ENCODE results near the gene TTC33.
A peak's percentile ranks its signal among the peaks of the same experiment; 100 is the strongest.
"Not testable (repeated sequence)": the region's sequence is repeated elsewhere in the genome, so short reads cannot be mapped to it uniquely, and the experiment has no call there.

The TTC33 gene

GRCh38 chr5:40792691-40793090 is 36.9 kb upstream of the TTC33 start:
- not testable (repeated sequence) for H3K27ac ChIP-seq (ENCODE audit: low read depth, low read length); H3K27me3 ChIP-seq (ENCODE audit: control insufficient read depth in 5 of 5, insufficient read depth in 4 of 5, low read length in 5 of 5); H3K36me3 ChIP-seq (ENCODE audit: control insufficient read depth in 5 of 5, insufficient read depth in 5 of 5, low read length in 5 of 5); H3K9me3 ChIP-seq (ENCODE audit: control insufficient read depth in 5 of 5, low read length in 5 of 5); H3K9ac ChIP-seq (ENCODE audit: low read length in 5 of 5); H3K4me3 ChIP-seq (ENCODE audit: low read depth in 1 of 5, low read length in 5 of 5)
- peaks cover 0 to 35% (median 33%) of the 10 kb centered on the region in 5 donors for H3K4me1 ChIP-seq (ENCODE audit: control insufficient read depth in 5 of 5, insufficient read depth in 5 of 5, low read length in 5 of 5)

GRCh38 chr5:40791715-40792139 is 36.0 kb upstream of the TTC33 start:
- H3K9ac ChIP-seq (ENCODE audit: low read length in 5 of 5): peak overlapping the region in 1 of 5 donors; percentile 25
- no peaks in the 10 kb centered on the region for H3K36me3 ChIP-seq (ENCODE audit: control insufficient read depth in 5 of 5, insufficient read depth in 5 of 5, low read length in 5 of 5)
- no peaks in the 10 kb centered on the region for H3K27me3 ChIP-seq (ENCODE audit: control insufficient read depth in 5 of 5, insufficient read depth in 4 of 5, low read length in 5 of 5)
- H3K9me3 ChIP-seq (ENCODE audit: control insufficient read depth in 5 of 5, low read length in 5 of 5): no peaks in the 10 kb centered on the region
- no peak overlapping the region for H3K4me3 ChIP-seq (ENCODE audit: low read depth in 1 of 5, low read length in 5 of 5)
- H3K4me1 ChIP-seq (ENCODE audit: control insufficient read depth in 5 of 5, insufficient read depth in 5 of 5, low read length in 5 of 5): peaks cover 0 to 29% (median 28%) of the 10 kb centered on the region in 5 donors
- peak overlapping the region; percentile 67 for H3K27ac ChIP-seq (ENCODE audit: low read depth, low read length)

DNA sequence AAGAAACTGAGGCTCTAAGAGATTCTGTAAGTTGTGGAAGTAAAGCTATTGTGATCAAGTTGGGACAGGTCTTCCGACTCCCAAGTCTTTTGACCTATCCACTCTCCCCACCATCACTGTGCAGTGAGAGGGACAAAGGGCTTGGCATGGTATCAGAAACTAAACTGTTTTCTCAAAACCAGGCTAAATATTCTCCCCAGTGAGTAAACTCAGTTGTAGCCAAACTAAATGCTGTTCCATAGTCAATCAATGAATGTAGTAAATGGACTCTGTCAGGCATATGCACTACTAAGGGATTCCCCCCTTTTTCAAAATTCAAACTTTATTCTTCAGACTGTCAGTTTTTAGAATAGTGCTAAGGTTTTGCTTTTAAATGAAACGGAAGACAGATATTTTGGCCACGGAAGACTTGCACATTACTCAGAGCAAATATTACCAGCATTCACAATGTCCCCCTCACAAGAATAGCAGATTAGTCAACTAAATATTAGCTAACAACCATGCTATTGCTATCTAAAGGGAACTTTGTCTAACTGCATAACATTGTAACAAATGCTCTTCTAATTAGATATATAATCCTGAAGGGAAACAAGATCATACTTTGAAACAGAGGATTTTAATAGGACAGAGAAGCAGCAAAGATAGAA is 35.3 kb upstream of the TTC33 start:
- Histone ChIP-seq H3K27ac (ENCODE audit: low read depth, low read length) (peak overlapping the region; percentile 67), H3K9ac (ENCODE audit: low read length in 5 of 5) (peak overlapping the region in 1 of 5 donors; percentile 25), H3K36me3 (ENCODE audit: control insufficient read depth in 5 of 5, insufficient read depth in 5 of 5, low read length in 5 of 5) (no peaks in the 10 kb centered on the region), H3K9me3 (ENCODE audit: control insufficient read depth in 5 of 5, low read length in 5 of 5) (no peaks in the 10 kb centered on the region), H3K4me1 (ENCODE audit: control insufficient read depth in 5 of 5, insufficient read depth in 5 of 5, low read length in 5 of 5) (peaks cover 0 to 22% (median 22%) of the 10 kb centered on the region in 5 donors), H3K27me3 (ENCODE audit: control insufficient read depth in 5 of 5, insufficient read depth in 4 of 5, low read length in 5 of 5) (no peaks in the 10 kb centered on the region), H3K4me3 (ENCODE audit: low read depth in 1 of 5, low read length in 5 of 5) (no peak overlapping the region)

GRCh38 chr5:40788941-40789340 is 33.2 kb upstream of the TTC33 start:
- H3K9ac ChIP-seq (ENCODE audit: low read length in 5 of 5); H3K27me3 ChIP-seq (ENCODE audit: control insufficient read depth in 5 of 5, insufficient read depth in 4 of 5, low read length in 5 of 5); H3K9me3 ChIP-seq (ENCODE audit: control insufficient read depth in 5 of 5, low read length in 5 of 5); H3K27ac ChIP-seq (ENCODE audit: low read depth, low read length); H3K4me3 ChIP-seq (ENCODE audit: low read depth in 1 of 5, low read length in 5 of 5); H3K36me3 ChIP-seq (ENCODE audit: control insufficient read depth in 5 of 5, insufficient read depth in 5 of 5, low read length in 5 of 5): not testable (repeated sequence)
- H3K4me1 ChIP-seq (ENCODE audit: control insufficient read depth in 5 of 5, insufficient read depth in 5 of 5, low read length in 5 of 5): peaks cover 0 to 16% (median 14%) of the 10 kb centered on the region in 5 donors

GRCh38 chr5:40787986-40788385 is 32.2 kb upstream of the TTC33 start:
- Histone ChIP-seq H3K4me1 (ENCODE audit: control insufficient read depth in 5 of 5, insufficient read depth in 5 of 5, low read length in 5 of 5) (peaks cover 0 to 16% (median 14%) of the 10 kb centered on the region in 5 donors), H3K9ac (ENCODE audit: low read length in 5 of 5) (no peak overlapping the region), H3K36me3 (ENCODE audit: control insufficient read depth in 5 of 5, insufficient read depth in 5 of 5, low read length in 5 of 5) (no peaks in the 10 kb centered on the region), H3K27me3 (ENCODE audit: control insufficient read depth in 5 of 5, insufficient read depth in 4 of 5, low read length in 5 of 5) (no peaks in the 10 kb centered on the region), H3K27ac (ENCODE audit: low read depth, low read length) (no peak overlapping the region), H3K4me3 (ENCODE audit: low read depth in 1 of 5, low read length in 5 of 5) (no peak overlapping the region), H3K9me3 (ENCODE audit: control insufficient read depth in 5 of 5, low read length in 5 of 5) (no peaks in the 10 kb centered on the region)

GRCh38 chr5:40786664-40787063 is 30.9 kb upstream of the TTC33 start:
- H3K36me3 ChIP-seq (ENCODE audit: control insufficient read depth in 5 of 5, insufficient read depth in 5 of 5, low read length in 5 of 5); H3K4me3 ChIP-seq (ENCODE audit: low read depth in 1 of 5, low read length in 5 of 5); H3K27me3 ChIP-seq (ENCODE audit: control insufficient read depth in 5 of 5, insufficient read depth in 4 of 5, low read length in 5 of 5); H3K9ac ChIP-seq (ENCODE audit: low read length in 5 of 5); H3K27ac ChIP-seq (ENCODE audit: low read depth, low read length); H3K9me3 ChIP-seq (ENCODE audit: control insufficient read depth in 5 of 5, low read length in 5 of 5): not testable (repeated sequence)
- peaks cover 0 to 18% (median 17%) of the 10 kb centered on the region in 5 donors for H3K4me1 ChIP-seq (ENCODE audit: control insufficient read depth in 5 of 5, insufficient read depth in 5 of 5, low read length in 5 of 5)

DNA sequence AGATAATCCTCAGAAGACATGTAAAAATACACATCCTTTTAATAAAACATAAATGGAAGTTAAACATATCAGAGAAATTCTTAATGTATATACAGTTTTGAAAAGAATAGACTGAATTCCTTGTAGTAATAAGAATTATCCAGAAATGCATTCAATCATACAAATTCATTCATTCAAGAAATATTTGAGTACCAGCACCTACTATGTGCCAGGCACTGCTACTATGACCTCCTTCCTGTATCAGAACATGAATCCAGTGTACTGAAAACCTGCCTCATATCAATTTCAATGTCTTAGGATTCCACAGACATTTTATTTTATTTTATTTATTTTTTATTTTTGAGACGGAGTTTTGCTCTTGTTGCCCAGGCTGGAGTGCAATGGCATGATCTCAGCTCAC is 29.2 kb upstream of the TTC33 start:
- Histone ChIP-seq H3K27ac (ENCODE audit: low read depth, low read length) (no peak overlapping the region), H3K9me3 (ENCODE audit: control insufficient read depth in 5 of 5, low read length in 5 of 5) (no peaks in the 10 kb centered on the region)

DNA sequence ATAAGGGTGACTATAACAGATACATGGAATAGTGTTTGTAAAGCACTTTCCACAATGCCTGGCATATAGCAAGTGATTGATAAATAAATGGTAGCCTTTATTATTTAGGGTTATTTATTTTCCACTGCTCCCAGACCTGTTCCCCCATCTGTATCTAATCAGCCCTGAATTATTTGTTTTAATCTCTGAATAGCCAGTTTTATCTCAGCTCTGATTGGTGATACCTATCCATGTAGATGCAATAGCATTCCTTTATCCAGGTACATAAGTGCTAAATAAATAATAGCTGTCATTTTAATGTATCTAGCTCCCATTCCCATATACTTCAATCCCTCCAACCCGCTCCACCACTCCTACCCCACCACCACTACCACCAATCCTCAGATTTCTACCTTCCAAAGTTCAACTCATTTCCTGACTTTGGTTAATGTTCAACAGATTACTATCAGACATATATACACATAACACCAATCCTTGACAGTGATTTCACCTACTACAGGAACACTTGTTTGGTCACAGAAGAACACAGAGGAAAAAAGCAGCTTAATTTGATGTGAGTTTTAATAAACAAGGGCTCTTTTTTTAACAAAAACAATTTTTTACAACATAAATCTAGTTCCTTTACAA is 28.4 kb upstream of the TTC33 start:
- H3K9ac ChIP-seq (ENCODE audit: low read length in 5 of 5): no peak overlapping the region
- H3K9me3 ChIP-seq (ENCODE audit: control insufficient read depth in 5 of 5, low read length in 5 of 5): no peaks in the 10 kb centered on the region
- H3K27ac ChIP-seq (ENCODE audit: low read depth, low read length): no peak overlapping the region
- H3K27me3 ChIP-seq (ENCODE audit: control insufficient read depth in 5 of 5, insufficient read depth in 4 of 5, low read length in 5 of 5): no peaks in the 10 kb centered on the region
- no peaks in the 10 kb centered on the region for H3K36me3 ChIP-seq (ENCODE audit: control insufficient read depth in 5 of 5, insufficient read depth in 5 of 5, low read length in 5 of 5)
- H3K4me1 ChIP-seq (ENCODE audit: control insufficient read depth in 5 of 5, insufficient read depth in 5 of 5, low read length in 5 of 5): peaks cover 0 to 30% (median 12%) of the 10 kb centered on the region in 5 donors
- H3K4me3 ChIP-seq (ENCODE audit: low read depth in 1 of 5, low read length in 5 of 5): no peak overlapping the region

More for the DNA sequence above, 29.2 kb upstream of the TTC33 start:
- H3K4me1 ChIP-seq (ENCODE audit: control insufficient read depth in 5 of 5, insufficient read depth in 5 of 5, low read length in 5 of 5): peaks cover 0 to 25% (median 12%) of the 10 kb centered on the region in 5 donors
- no peak overlapping the region for H3K9ac ChIP-seq (ENCODE audit: low read length in 5 of 5)
- H3K27me3 ChIP-seq (ENCODE audit: control insufficient read depth in 5 of 5, insufficient read depth in 4 of 5, low read length in 5 of 5): no peaks in the 10 kb centered on the region
- no peaks in the 10 kb centered on the region for H3K36me3 ChIP-seq (ENCODE audit: control insufficient read depth in 5 of 5, insufficient read depth in 5 of 5, low read length in 5 of 5)
- H3K4me3 ChIP-seq (ENCODE audit: low read depth in 1 of 5, low read length in 5 of 5): no peak overlapping the region

DNA sequence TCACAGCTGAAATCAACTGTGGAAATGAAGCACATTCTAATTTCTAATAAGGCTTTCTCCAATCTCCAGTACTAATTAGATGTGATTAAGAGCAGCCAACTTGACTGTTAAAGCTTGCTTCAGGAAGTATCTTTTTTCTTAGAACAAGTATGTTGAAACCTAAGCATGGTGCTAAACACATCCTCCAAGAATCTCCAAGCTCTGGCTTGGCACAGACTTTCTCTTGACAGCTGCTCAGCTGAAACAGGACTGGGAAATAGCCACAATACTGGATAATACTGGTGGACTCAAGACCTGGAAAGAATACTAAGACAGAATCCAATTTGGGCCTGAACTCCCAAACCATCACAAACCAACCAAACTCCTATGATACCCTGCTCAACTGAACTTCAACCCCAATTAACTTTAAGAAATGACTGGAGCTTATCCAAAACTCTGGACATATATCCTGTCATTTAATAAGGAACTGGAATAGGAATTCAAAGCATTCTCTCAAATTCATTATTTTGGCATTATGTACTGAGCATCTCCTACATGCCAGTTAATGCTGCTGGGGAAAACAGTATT is 26.2 kb upstream of the TTC33 start:
- H3K4me3 ChIP-seq (ENCODE audit: low read depth in 1 of 5, low read length in 5 of 5): no peak overlapping the region
- H3K9me3 ChIP-seq (ENCODE audit: control insufficient read depth in 5 of 5, low read length in 5 of 5): no peaks in the 10 kb centered on the region
- H3K27ac ChIP-seq (ENCODE audit: low read depth, low read length): peak overlapping the region; percentile 20
- no peak overlapping the region for H3K9ac ChIP-seq (ENCODE audit: low read length in 5 of 5)
- peaks cover 0 to 30% (median 12%) of the 10 kb centered on the region in 5 donors for H3K4me1 ChIP-seq (ENCODE audit: control insufficient read depth in 5 of 5, insufficient read depth in 5 of 5, low read length in 5 of 5)
- H3K27me3 ChIP-seq (ENCODE audit: control insufficient read depth in 5 of 5, insufficient read depth in 4 of 5, low read length in 5 of 5): no peaks in the 10 kb centered on the region
- peaks cover 0 to 3% (median 0%) of the 10 kb centered on the region in 5 donors for H3K36me3 ChIP-seq (ENCODE audit: control insufficient read depth in 5 of 5, insufficient read depth in 5 of 5, low read length in 5 of 5)

- Histone ChIP-seq H3K4me3 (ENCODE audit: low read depth in 1 of 5, low read length in 5 of 5) (no peak overlapping the region), H3K27me3 (ENCODE audit: control insufficient read depth in 5 of 5, insufficient read depth in 4 of 5, low read length in 5 of 5) (no peaks in the 10 kb centered on the region), H3K4me1 (ENCODE audit: control insufficient read depth in 5 of 5, insufficient read depth in 5 of 5, low read length in 5 of 5) (peaks cover 0 to 30% (median 12%) of the 10 kb centered on the region in 5 donors), H3K36me3 (ENCODE audit: control insufficient read depth in 5 of 5, insufficient read depth in 5 of 5, low read length in 5 of 5) (peaks cover 9 to 13% (median 10%) of the 10 kb centered on the region in 5 donors), H3K27ac (ENCODE audit: low read depth, low read length) (peak overlapping the region; percentile 59), H3K9me3 (ENCODE audit: control insufficient read depth in 5 of 5, low read length in 5 of 5) (no peaks in the 10 kb centered on the region), H3K9ac (ENCODE audit: low read length in 5 of 5) (no peak overlapping the region)
Measured at GRCh38 chr5:40780858-40781257, 25.1 kb upstream of the TTC33 start.

Data from subcutaneous abdominal adipose tissue (tissue), 5 donors.